Measurements from ENCODE around the gene HOXD8.

The HOXD8 gene

GRCh38 chr2:176105078-176105729 lies 24.3 kb upstream of the HOXD8 start:
- no peak for TF ChIP-seq CTCF (conservative IDR thresholded peaks at IDR 0.05; ENCODE audit: low read depth, low read length)
- no peak overlapping the region for H3K4me3 ChIP-seq (ENCODE audit: low read depth, low read length)
- no peak for DNase-seq (ENCODE audit: low read depth)

GRCh38 chr2:176105730-176106580 lies 23.6 kb upstream of the HOXD8 start:
- no peak for DNase-seq (ENCODE audit: low read depth)
- no peak overlapping the region for H3K4me3 ChIP-seq (ENCODE audit: low read depth, low read length)

GRCh38 chr2:176106581-176107539 lies 22.6 kb upstream of the HOXD8 start, which contains the start of gene HOXD11:
TSS of gene HOXD11 (plus strand) at chr2:176107280. CDS start at chr2:176107356, 76 bp downstream.
- DNase-seq (ENCODE audit: low read depth): no peak
- TF ChIP-seq CTCF (conservative IDR thresholded peaks at IDR 0.05; ENCODE audit: low read depth, low read length): no peak
- H3K4me3 ChIP-seq (ENCODE audit: low read depth, low read length): no peak within 1 kb of the TSS

More at GRCh38 chr2:176105730-176106580, 23.6 kb upstream of the HOXD8 start:
- TF ChIP-seq CTCF (conservative IDR thresholded peaks at IDR 0.05; ENCODE audit: low read depth, low read length): no peak

GRCh38 chr2:176107731-176108181 lies 21.7 kb upstream of the HOXD8 start:
- TF ChIP-seq CTCF (conservative IDR thresholded peaks at IDR 0.05; ENCODE audit: low read depth, low read length): no peak
- H3K4me3 ChIP-seq (ENCODE audit: low read depth, low read length): no peak overlapping the region
- no peak for DNase-seq (ENCODE audit: low read depth)

- DNase-seq (ENCODE audit: low read depth): no peak
- TF ChIP-seq CTCF (conservative IDR thresholded peaks at IDR 0.05; ENCODE audit: low read depth, low read length): no peak
- no peak overlapping the region for H3K4me3 ChIP-seq (ENCODE audit: low read depth, low read length)
Observed at GRCh38 chr2:176109192-176109901, 20.2 kb upstream of the HOXD8 start.

- no peak overlapping the region for H3K4me3 ChIP-seq (ENCODE audit: low read depth, low read length)
- no peak for TF ChIP-seq CTCF (conservative IDR thresholded peaks at IDR 0.05; ENCODE audit: low read depth, low read length)
- no peak for DNase-seq (ENCODE audit: low read depth)
Observed at GRCh38 chr2:176109946-176110345, 19.6 kb upstream of the HOXD8 start.

Data from choroid plexus epithelial cell (primary cell).